GM18951 (cell line): ENCODE measurements around the gene CISTR.
"Not testable (repeated sequence)": the region's sequence is repeated elsewhere in the genome, so short reads cannot be mapped to it uniquely, and the experiment has no call there.

Experiments used
- POLR2A ChIP-seq: IDR thresholded peaks from 4 replicates; pipeline ENCODE4 v1.6.1; 2011; ENCODE audit warnings: mild to moderate bottlenecking; ENCODE audit not compliant: insufficient read length, insufficient read depth; ENCODE audit errors: extremely low read depth
- in situ Hi-C: fragments of 300-500 bp; cut with MboI; formaldehyde crosslinking; loops from one replicate; pipeline ENCODE4 v1.12.0; 2022; ENCODE audit warnings: low sequenced_read_pairs, mixed read lengths, inconsistent platforms; ENCODE audit not compliant: unreplicated experiment

CISTR gene

GRCh38 chr12:53733807-53734200 lies 18.0 kb downstream of the CISTR start:
- TF ChIP-seq POLR2A: no peak
- in situ Hi-C loops: no loop called here

- no peak for TF ChIP-seq POLR2A
These were observed 18.6 kb downstream of the CISTR start for GRCh38 chr12:53733051-53733806.

GRCh38 chr12:53729644-53730043 lies 22.1 kb downstream of the CISTR start:
- in situ Hi-C loops: no loop called here
- TF ChIP-seq POLR2A: no peak

More at GRCh38 chr12:53733051-53733806, 18.6 kb downstream of the CISTR start:
- in situ Hi-C loops: no loop called here

- in situ Hi-C loops: no loop called here
These were observed 23.6 kb downstream of the CISTR start for GRCh38 chr12:53728206-53728605.

GRCh38 chr12:53727310-53728041 lies 24.3 kb downstream of the CISTR start, which contains the start of gene CALCOCO1:
Gene CALCOCO1, minus strand, starts transcription at chr12:53727452. Its CDS starts 2,210 bp downstream, at chr12:53725242.
- peak; percentile 69 for TF ChIP-seq POLR2A
- in situ Hi-C loops: no loop called here

More at GRCh38 chr12:53728206-53728605, 23.6 kb downstream of the CISTR start:
- no peak for TF ChIP-seq POLR2A

GRCh38 chr12:53726946-53727309 lies 24.9 kb downstream of the CISTR start:
- in situ Hi-C loops: no loop called here

GRCh38 chr12:53726341-53726740 lies 25.4 kb downstream of the CISTR start:
- in situ Hi-C loops: no loop called here
- TF ChIP-seq POLR2A: no peak

More at GRCh38 chr12:53726946-53727309, 24.9 kb downstream of the CISTR start:
- no peak for TF ChIP-seq POLR2A

- in situ Hi-C loops: no loop called here
- no peak for TF ChIP-seq POLR2A
These were observed 26.0 kb downstream of the CISTR start for GRCh38 chr12:53725824-53726223.

GRCh38 chr12:53722450-53723041 lies 29.2 kb downstream of the CISTR start:
- no peak for TF ChIP-seq POLR2A
- in situ Hi-C loops: no loop called here

GRCh38 chr12:53720946-53721345 lies 30.8 kb downstream of the CISTR start:
- no peak for TF ChIP-seq POLR2A
- in situ Hi-C loops: no loop called here

GRCh38 chr12:53719649-53720048 lies 32.1 kb downstream of the CISTR start:
- in situ Hi-C loops: no loop called here
- TF ChIP-seq POLR2A: no peak

GRCh38 chr12:53718567-53718966 lies 33.2 kb downstream of the CISTR start:
- in situ Hi-C loops: not testable (repeated sequence)

GRCh38 chr12:53717319-53717718 lies 34.5 kb downstream of the CISTR start:
- TF ChIP-seq POLR2A: no peak
- in situ Hi-C loops: no loop called here
